Placental pericyte (primary cell): ENCODE data around the gene OR7C1. TPM values are rescaled to one million over a fixed set of nuclear protein-coding genes. Genes with fewer than 3 reads are reported as not detected.

ENCODE experiments used
- small RNA-seq: library from RNA; depleted of rRNA; stranded (forward); fragments of <200 nt; gene quantifications from one replicate; pipeline ENCODE3, GENCODE V24; 2012; ENCODE audit warnings: low replicate concordance
- total RNA-seq: library from RNA; depleted of rRNA; stranded (reverse); fragments of >200 nt; gene quantifications from 2 replicates; pipeline ENCODE4 v1.2.3, GENCODE V29; 2012

Gene OR7C1
- total RNA-seq: not detected in 2 replicates

GRCh38 chr19:14835011-14835410 is at the start of gene OR7C1, which contains the start of gene OR7A5:
Gene OR7C1 (minus strand): TSS chr19:14835185. CDS start chr19:14800136, 35,049 bp downstream.
Gene OR7A5 (minus strand): TSS chr19:14835185. CDS start chr19:14828241, 6,944 bp downstream.

DNA sequence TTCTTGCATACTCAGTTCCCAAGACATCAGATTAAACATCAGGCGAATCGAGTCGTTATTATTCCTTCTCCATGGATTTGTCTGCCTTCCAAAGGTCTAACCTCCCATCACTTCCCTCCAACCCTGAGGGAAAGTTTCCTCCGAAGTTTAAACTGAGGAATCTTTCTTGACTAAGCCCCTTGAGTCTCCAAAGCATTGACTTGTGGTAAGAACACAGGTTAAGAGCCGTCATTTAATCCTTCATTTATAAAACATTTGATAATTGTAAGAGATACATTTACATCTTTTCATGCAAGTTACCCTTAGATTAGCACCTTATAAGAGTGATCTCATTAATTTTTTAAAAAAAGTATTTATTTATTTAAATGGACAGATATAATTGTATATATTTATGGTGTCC is 13.8 kb upstream of the OR7C1 start, which contains the start of gene OR7A10:
OR7A10 (minus strand) TSS at position 101 of the 400 bp plus-strand sequence. CDS start 7,045 bp downstream, outside the sequence.

DNA sequence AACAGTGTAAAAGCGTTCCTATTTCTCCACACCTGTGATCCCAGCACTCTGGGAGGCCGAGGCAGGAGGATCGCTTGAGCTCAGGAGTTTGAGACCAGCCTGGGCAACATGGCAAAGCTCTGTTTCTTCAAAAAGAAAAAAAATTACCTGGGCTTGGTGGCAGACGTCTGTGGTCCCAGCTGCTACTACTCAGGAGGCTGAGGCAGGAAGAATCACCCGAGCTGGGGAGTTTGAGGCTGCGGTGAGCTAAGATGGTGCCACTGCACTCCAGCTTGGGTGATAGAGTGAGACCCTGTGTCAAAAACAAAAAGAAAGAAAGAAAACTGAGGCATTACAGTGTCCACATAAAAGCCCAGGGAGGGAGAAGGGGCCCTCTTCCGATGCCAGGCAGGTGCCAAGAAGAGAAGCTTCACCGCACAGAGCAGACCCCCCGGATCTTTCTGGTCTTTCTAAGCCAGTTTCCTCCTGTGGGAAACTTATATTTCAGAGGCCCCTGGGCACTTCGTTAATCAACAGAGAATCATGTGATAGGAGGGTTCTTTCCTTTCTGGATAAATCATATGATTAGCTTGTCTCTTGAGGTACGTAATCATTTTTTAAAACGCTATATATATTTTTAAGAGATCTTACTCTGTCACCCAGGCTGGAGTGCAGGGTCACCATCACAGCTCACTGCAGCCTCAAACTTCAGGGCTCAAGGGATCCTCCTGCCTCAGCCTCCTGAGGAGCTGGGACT is 56.7 kb downstream of the OR7C1 start, which contains the start of gene ADGRE2:
ADGRE2 (minus strand) TSS at position 451 of the 736 bp plus-strand sequence. CDS start 1,804 bp downstream, outside the sequence.

Small RNAs within 50 kb of the gene (small RNA-seq; reads per million reads assigned to genes)
- not detected for gene AC005255.1

Other genes with a start within 250 kb of the OR7C1 start
- 0.14 TPM in 1 of 2 replicates, not detected in the other for gene ADGRE3, start 160.3 kb downstream of the OR7C1 start, total RNA-seq
- gene ZNF333, start 145.1 kb downstream of the OR7C1 start, total RNA-seq: 11.5 and 25.4 TPM in 2 replicates
- gene ADGRE2, start 56.6 kb downstream of the OR7C1 start, total RNA-seq: 1.3 and 8.7 TPM in 2 replicates
- gene OR7A5, start within 50 bp of the OR7C1 start, total RNA-seq: not detected in 2 replicates
- not detected in 2 replicates for gene OR7A10, start 13.7 kb upstream of the OR7C1 start, total RNA-seq
- not detected in 2 replicates for gene OR7A17, start 50.9 kb upstream of the OR7C1 start, total RNA-seq
- not detected in 2 replicates for gene OR7C2, start 106.3 kb upstream of the OR7C1 start, total RNA-seq
- not detected in 2 replicates for gene SLC1A6, start 144.7 kb upstream of the OR7C1 start, total RNA-seq
- not detected in 2 replicates for gene CASP14, start 214.3 kb upstream of the OR7C1 start, total RNA-seq
- gene OR1I1, start 247.0 kb upstream of the OR7C1 start, total RNA-seq: not detected in 2 replicates